HG03159 (cell line): ENCODE results near the gene DKK2.
"Not testable (repeated sequence)": the region's sequence is repeated elsewhere in the genome, so short reads cannot be mapped to it uniquely, and the experiment has no call there.

Source experiments
- ATAC-seq: cut with Tn5 transposase; IDR thresholded peaks from one replicate; pipeline ENCODE4 v1.9.1; 2021; ENCODE audit warnings: mild to moderate bottlenecking, moderate library complexity; ENCODE audit not compliant: unreplicated experiment

DKK2 gene

GRCh38 chr4:106914223-106914622 is 121.9 kb downstream of the DKK2 start:
- ATAC-seq: no peak

DNA sequence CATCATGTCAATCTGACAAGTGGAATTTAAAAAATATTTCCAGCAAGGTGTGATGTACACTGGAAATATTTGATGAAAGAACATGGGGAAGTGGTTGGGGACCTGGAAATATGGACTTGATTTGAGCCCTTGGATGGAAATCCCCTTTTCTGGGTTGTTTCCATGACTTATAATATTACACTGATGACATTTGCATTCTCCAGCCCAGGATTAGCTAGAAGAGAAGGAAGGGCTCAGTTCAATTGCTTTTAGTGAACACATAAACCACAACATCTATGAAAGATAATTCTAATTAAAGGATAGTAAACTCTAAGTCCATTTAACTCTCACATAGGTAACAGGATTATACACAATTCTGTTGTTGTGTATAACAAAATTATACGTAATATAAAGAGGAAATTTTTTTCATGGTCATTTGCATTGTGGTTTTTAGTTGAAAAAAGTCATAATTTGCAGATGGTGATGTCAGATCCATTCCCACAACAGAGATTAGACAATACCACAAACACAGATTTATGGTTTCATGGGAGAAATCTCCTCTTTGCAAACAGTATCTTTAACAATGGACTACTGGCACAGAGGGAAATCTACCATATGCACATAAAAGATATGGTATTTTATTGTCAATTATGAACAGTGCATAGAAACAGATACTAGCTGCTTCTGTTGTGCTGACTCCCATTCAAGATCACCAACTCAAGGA is 126.5 kb downstream of the DKK2 start:
- ATAC-seq: no peak

DNA sequence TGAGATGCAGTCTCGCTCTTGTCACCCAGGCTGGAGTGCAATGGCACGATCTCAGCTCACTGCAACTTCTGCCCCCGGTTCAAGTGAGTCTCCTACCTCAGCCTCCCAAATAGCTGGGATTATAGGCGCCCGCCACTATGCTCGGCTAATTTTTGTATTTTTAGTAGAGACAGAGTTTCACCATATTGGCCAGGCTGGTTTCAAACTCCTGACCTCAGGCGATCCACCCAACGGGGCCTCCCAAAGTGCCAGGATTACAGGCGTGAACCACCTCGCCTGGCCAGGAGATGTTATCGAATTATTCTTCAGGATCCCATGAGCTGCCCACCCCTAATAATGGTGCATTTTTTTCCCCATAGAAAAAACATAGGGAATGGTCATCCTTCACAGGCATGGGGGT is 128.1 kb downstream of the DKK2 start:
- not testable (repeated sequence) for ATAC-seq

DNA sequence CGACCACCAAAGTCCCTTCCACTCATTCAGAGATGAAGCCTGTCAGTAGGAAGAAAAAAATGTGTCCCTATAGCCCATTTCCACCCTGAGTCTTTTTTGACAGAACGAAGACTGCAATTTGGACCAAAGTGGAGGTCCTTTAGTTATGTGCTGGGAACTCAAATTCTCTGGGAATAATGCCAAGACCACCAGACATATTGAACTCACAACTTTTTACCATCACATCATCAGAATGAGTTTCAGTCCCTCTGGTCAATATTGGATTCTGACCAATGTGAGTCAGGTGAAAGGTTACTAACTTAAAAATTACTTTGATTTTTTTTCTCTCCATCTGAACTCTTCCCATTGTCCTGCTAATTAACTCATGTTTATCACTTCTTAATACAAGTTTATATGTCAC is 128.9 kb downstream of the DKK2 start:
- no peak for ATAC-seq

DNA sequence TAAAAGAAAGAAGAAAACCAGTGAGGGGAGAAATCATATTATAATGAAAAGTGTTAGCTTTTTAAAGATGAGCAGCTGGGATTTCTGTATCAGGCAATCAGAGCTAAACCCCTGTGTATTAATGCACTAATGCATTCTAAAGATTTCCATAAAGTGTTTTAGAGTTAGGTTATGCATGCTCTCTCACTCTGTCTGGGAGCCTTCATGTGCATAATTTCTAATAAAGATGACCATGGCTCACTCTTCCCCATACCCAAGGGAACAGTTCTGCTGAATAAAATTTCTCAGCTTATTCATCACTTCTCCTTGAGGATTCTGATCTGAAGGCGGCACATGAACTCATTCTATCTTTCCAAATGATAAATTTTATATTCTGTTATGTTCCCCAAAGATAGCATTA is 129.4 kb downstream of the DKK2 start:
- ATAC-seq: no peak

- ATAC-seq: peak; percentile 95
These were observed 137.4 kb downstream of the DKK2 start for GRCh38 chr4:106898621-106899230.

GRCh38 chr4:106893903-106894302 is 142.2 kb downstream of the DKK2 start:
- ATAC-seq: no peak

DNA sequence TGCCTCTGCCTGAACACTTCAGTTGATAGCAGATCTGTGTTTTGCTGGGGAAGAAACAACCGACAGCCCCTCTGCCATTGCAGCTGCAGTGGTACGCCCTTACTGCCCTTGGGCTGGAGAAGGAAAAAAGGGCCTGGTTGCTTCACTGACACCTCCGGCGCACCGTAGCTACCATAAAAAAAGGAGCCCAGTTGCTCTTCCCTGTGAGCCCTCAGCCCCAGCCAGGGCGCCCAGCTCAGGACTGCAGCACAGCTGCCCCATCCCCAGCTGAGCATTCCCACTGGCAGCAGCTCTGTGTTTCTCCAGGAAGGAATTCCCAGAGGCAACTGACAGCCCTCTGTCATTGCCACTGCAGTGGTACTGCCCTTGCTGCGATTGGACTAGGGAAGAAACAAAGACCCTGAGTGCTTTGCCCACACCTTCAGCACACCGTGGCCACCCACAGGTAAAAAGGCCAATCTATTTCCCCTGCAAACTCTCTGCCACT is 142.7 kb downstream of the DKK2 start:
- no peak for ATAC-seq

GRCh38 chr4:106892786-106893185 is 143.3 kb downstream of the DKK2 start:
- ATAC-seq: no peak

DNA sequence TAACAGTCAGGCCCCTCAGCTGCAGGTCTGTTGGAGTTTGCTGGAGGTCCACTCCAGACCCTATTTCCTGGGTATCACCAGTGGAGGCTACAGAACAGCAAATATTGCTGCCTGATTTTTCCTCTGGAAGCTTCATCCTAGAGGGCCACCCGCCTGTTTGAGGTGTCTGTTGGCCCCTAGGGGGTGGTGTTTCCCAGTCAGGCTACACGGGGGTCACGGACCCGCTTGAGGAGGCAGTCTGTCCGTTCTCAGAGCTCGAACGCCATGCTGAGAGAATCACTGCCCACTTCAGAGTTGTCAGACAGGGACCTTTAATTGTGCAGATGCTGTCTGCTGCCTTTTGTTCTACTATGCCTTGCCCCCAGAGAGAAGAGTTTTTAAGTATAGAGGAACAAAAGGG is 160.8 kb downstream of the DKK2 start:
- ATAC-seq: no peak
